ENCODE measurements around the gene PLEKHD1. TPM values are rescaled to one million over a fixed set of nuclear protein-coding genes. Genes with fewer than 3 reads are reported as not detected.

PLEKHD1 gene
- total RNA-seq, 2 donors from 2014 or later = 0.14 to 0.21 TPM

DNA sequence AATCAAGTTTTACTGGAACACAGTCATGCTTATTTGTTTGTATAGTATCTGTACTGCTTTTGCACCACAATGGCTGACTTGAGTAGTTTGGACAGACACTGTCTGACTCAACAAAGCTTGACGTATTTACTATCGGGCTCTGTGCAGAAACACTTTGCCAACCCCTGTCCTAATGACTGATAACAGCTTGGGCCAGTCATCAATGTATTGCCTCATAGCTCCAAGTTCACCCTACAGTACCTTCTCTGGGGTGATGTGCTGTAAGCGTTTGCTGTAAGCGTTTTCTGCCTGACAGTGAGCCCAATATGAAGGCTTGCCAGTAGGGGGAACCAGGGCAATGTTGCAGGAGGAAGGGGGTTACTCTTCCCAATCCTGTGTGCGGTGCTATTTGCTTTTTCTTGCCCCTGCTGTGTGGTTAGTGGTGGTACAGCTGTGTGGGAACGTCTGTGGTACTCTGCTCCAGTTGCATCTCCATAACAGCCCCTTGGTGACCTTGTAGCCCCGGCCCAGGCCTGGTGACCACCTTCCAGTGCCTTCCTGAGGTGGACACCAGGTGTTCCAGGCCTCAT lies 95.6 kb downstream of the PLEKHD1 start:
- peaks cover 11 to 17% of the 10 kb centered on the region in 2 donors for H3K27me3 Mint-ChIP-seq

More for the DNA sequence above, 95.6 kb downstream of the PLEKHD1 start:
- H3K9me3 Mint-ChIP-seq = no peaks in the 10 kb centered on the region
- DNase-seq (ENCODE audit: low spot score) (no peak), ATAC-seq (peak in 1 of 2 donors; percentile 6)
- H3K4me1 Mint-ChIP-seq (ENCODE audit: low read depth in 2 of 2) = peaks cover 4% of the 10 kb centered on the region in 2 donors
- H3K27ac Mint-ChIP-seq = no peak overlapping the region
- no peaks in the 10 kb centered on the region for H3K36me3 Mint-ChIP-seq
- H3K4me3 Mint-ChIP-seq = no peak overlapping the region

Other genes starting within 250 kb of the PLEKHD1 start
- under 1 TPM in 1 of 2 donors, not detected in 1; 0.05 TPM for gene GALNT16, start 224.6 kb upstream of the PLEKHD1 start, total RNA-seq
- 100 to 1,000 TPM; 227 to 233 TPM for gene ERH, start 86.4 kb upstream of the PLEKHD1 start, total RNA-seq
- 10 to 100 TPM; 59.5 to 62.2 TPM for gene SLC39A9, start 86.0 kb upstream of the PLEKHD1 start, total RNA-seq
- gene CCDC177, start 90.1 kb downstream of the PLEKHD1 start, total RNA-seq = not detected
- gene SUSD6, start 126.9 kb downstream of the PLEKHD1 start, total RNA-seq = 100 to 1,000 TPM; 111 to 139 TPM

Data from natural killer cell treated with Interleukin-12 subunit alpha and Interleukin-12 subunit beta and Interleukin-15 and Interleukin-18, amount 100 ng/mL, for 72 hours (primary cell).